Measurements from ENCODE around the gene CD53.

The CD53 gene

DNA sequence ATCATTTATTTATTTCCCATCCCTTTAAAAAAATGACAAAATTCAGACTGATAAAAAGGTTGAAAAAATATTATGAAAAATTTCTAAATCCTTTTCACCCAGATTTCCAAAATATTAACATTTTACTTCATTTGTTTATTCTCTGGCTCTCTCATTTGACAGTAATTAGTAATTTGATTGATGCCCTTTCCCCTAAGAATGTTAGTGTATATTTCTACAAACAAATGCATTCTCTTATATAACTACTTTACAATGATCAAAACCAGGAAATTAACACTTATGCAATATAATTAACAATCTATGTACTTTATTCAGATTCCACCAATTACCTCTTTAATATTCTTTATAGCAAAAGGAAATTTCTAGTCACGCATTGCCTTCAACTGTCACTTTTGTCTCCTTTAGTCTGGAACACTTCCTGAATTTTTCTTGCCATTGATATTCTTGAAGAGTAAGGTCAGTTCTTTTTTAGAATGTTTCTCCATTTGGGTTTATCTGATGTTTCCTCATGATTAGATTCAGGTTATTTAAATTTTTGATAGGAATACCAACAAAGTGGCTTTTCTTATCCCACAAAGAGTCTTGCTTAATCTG, 3.9 kb downstream of the CD53 start:
- TF ChIP-seq CTCF (IDR thresholded peaks at IDR 0.05; ENCODE audit: control insufficient read depth, insufficient read depth, low read depth, low read length, missing control alignments), result no peak
- no peak for DNase-seq (ENCODE audit: low read depth)
- no peak overlapping the region for H3K4me3 ChIP-seq (ENCODE audit: control insufficient read depth, low read depth, low read length)

- no peak overlapping the region for H3K4me3 ChIP-seq (ENCODE audit: control insufficient read depth, low read depth, low read length)
- no peak for TF ChIP-seq CTCF (IDR thresholded peaks at IDR 0.05; ENCODE audit: control insufficient read depth, insufficient read depth, low read depth, low read length, missing control alignments)
- DNase-seq (ENCODE audit: low read depth), result no peak
Observed at GRCh38 chr1:110877364-110877763, 4.4 kb downstream of the CD53 start.

DNA sequence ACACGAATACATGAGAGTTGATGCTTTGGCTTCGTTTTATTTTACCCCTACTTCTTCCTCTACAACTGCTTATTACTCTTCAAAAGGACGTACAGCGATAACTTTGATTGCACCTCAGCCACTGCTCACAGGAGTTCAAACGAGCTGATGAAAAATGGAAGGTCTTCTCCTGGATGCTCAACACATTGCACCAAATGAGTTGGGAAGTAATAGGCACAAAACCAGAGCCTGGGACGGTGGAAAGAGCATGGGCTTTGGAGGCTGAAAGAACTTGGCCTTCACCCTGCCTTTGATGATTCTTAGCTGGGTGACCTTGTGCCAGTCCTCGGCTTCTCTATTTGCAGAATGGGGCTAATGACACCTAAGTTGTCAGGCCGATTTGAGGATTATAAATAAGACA, 4.8 kb downstream of the CD53 start:
- H3K4me3 ChIP-seq (ENCODE audit: control insufficient read depth, low read depth, low read length), result no peak overlapping the region
- no peak for DNase-seq (ENCODE audit: low read depth)
- TF ChIP-seq CTCF (IDR thresholded peaks at IDR 0.05; ENCODE audit: control insufficient read depth, insufficient read depth, low read depth, low read length, missing control alignments), result no peak

- no peak overlapping the region for H3K4me3 ChIP-seq (ENCODE audit: control insufficient read depth, low read depth, low read length)
- no peak for DNase-seq (ENCODE audit: low read depth)
- TF ChIP-seq CTCF (IDR thresholded peaks at IDR 0.05; ENCODE audit: control insufficient read depth, insufficient read depth, low read depth, low read length, missing control alignments), result no peak
Observed at GRCh38 chr1:110878591-110878990, 5.6 kb downstream of the CD53 start.

- no peak for TF ChIP-seq CTCF (IDR thresholded peaks at IDR 0.05; ENCODE audit: control insufficient read depth, insufficient read depth, low read depth, low read length, missing control alignments)
- DNase-seq (ENCODE audit: low read depth), result no peak
- no peak overlapping the region for H3K4me3 ChIP-seq (ENCODE audit: control insufficient read depth, low read depth, low read length)
Observed at GRCh38 chr1:110878993-110879392, 6.0 kb downstream of the CD53 start.

- no peak for TF ChIP-seq CTCF (IDR thresholded peaks at IDR 0.05; ENCODE audit: control insufficient read depth, insufficient read depth, low read depth, low read length, missing control alignments)
- DNase-seq (ENCODE audit: low read depth), result no peak
- H3K4me3 ChIP-seq (ENCODE audit: control insufficient read depth, low read depth, low read length), result no peak overlapping the region
Observed at GRCh38 chr1:110879758-110880606, 7.0 kb downstream of the CD53 start.

Data from AG09309 (cell line).